GM20431 (cell line): ENCODE results near the gene DTNA.

Experiments used
- in situ Hi-C: fragments of 300-500 bp; cut with MseI, MboI; formaldehyde crosslinking; loops from one replicate; pipeline ENCODE4 v1.15.0; 2020; ENCODE audit warnings: low sequenced_read_pairs; ENCODE audit not compliant: unreplicated experiment

DTNA gene

GRCh38 chr18:34840256-34840826 lies 130.2 kb downstream of the DTNA start:
- in situ Hi-C loops, result no loop called here

GRCh38 chr18:34841891-34842290 lies 131.8 kb downstream of the DTNA start:
- in situ Hi-C loops, result no loop called here

GRCh38 chr18:34844072-34844471 lies 134.0 kb downstream of the DTNA start:
- in situ Hi-C loops, result no loop called here

GRCh38 chr18:34844732-34845459 lies 134.8 kb downstream of the DTNA start:
- in situ Hi-C loops, result no loop called here

- in situ Hi-C loops, result no loop called here
Measured at GRCh38 chr18:34847408-34847807, 137.3 kb downstream of the DTNA start.

- in situ Hi-C loops, result no loop called here
Measured at GRCh38 chr18:34848156-34848555, 138.1 kb downstream of the DTNA start.

GRCh38 chr18:34848695-34849094 lies 138.6 kb downstream of the DTNA start:
- in situ Hi-C loops, result no loop called here

GRCh38 chr18:34857320-34857719 lies 147.2 kb downstream of the DTNA start:
- in situ Hi-C loops, result no loop called here

GRCh38 chr18:34858188-34858587 lies 148.1 kb downstream of the DTNA start:
- in situ Hi-C loops, result no loop called here

- in situ Hi-C loops, result no loop called here
Measured at GRCh38 chr18:34859496-34859895, 149.4 kb downstream of the DTNA start.

GRCh38 chr18:34862561-34862960 lies 152.5 kb downstream of the DTNA start:
- in situ Hi-C loops, result no loop called here

GRCh38 chr18:34863702-34864101 lies 153.6 kb downstream of the DTNA start:
- in situ Hi-C loops, result no loop called here

GRCh38 chr18:34864836-34865497 lies 154.9 kb downstream of the DTNA start:
- in situ Hi-C loops, result no loop called here

GRCh38 chr18:34866310-34866709 lies 156.2 kb downstream of the DTNA start:
- in situ Hi-C loops, result no loop called here

GRCh38 chr18:34866739-34867138 lies 156.6 kb downstream of the DTNA start:
- in situ Hi-C loops, result no loop called here

- in situ Hi-C loops, result no loop called here
Measured at GRCh38 chr18:34867520-34867919, 157.4 kb downstream of the DTNA start.

- in situ Hi-C loops, result no loop called here
Measured at GRCh38 chr18:34870555-34871310, 160.6 kb downstream of the DTNA start.

- in situ Hi-C loops, result no loop called here
Measured at GRCh38 chr18:34871435-34871834, 161.3 kb downstream of the DTNA start.

- in situ Hi-C loops, result no loop called here
Measured at GRCh38 chr18:34872066-34872465, 162.0 kb downstream of the DTNA start.

- in situ Hi-C loops, result no loop called here
Measured at GRCh38 chr18:34873986-34874580, 164.0 kb downstream of the DTNA start.
